ENCODE measurements around the gene SLC35A2. TPM values are rescaled to one million over a fixed set of nuclear protein-coding genes. Genes with fewer than 3 reads are reported as not detected.

The SLC35A2 gene
- total RNA-seq: 10 to 100 TPM; 12.5 to 20.1 TPM

- intact Hi-C loops (cut with DNase I): no loop called here
- peak within 1 kb of the TSS; percentile 25 to 52 for H3K4me3 ChIP-seq
- H3K4me1 ChIP-seq: peaks cover 17% of the 10 kb centered on the region
- no peaks in the 10 kb centered on the region for H3K36me3 ChIP-seq (replicated peaks in 1 of 2; ENCODE audit: insufficient read depth in 1 of 2, low read depth in 2 of 2)
- WGBS, 2 donors: 0% methylated on average over 24 to 42 of the region's 60 CpGs
- peak in 1 of 7 experiments; percentile 1 for TF ChIP-seq CTCF (IDR thresholded peaks at IDR 0.05)
- peak; percentile 28 to 74 (median 73) for TF ChIP-seq POLR2A (IDR thresholded peaks at IDR 0.05)
- H3K9me3 ChIP-seq: no peaks in the 10 kb centered on the region
- H3K27ac ChIP-seq: peak within 1 kb of the TSS; percentile 43 to 91 (median 81)
- DNase-seq (peak; percentile 81 to 86 (median 84)), ATAC-seq (peak; percentile 90)
- no peaks in the 10 kb centered on the region for H3K27me3 ChIP-seq
Measured at GRCh38 chrX:48911412-48912182, at the start of gene SLC35A2. Gene SLC35A2, minus strand, starts transcription at chrX:48911646. Its CDS starts 10 bp downstream, at chrX:48911636.

- intact Hi-C loops (cut with DNase I): no loop called here
- Histone ChIP-seq H3K27me3 (no peaks in the 10 kb centered on the region), H3K9me3 (no peaks in the 10 kb centered on the region), H3K4me3 (no peak overlapping the region), H3K36me3 (replicated peaks in 1 of 2; ENCODE audit: insufficient read depth in 1 of 2, low read depth in 2 of 2) (no peaks in the 10 kb centered on the region), H3K27ac (no peak overlapping the region), H3K4me1 (peaks cover 22% of the 10 kb centered on the region)
- DNase-seq (no peak), ATAC-seq (no peak)
- 74 to 88% methylated on average over 2 of the region's 2 CpGs for WGBS, 2 donors
- TF ChIP-seq CTCF (IDR thresholded peaks at IDR 0.05) (no peak), POLR2A (IDR thresholded peaks at IDR 0.05) (no peak)
Measured at GRCh38 chrX:48960291-48960690, 48.8 kb upstream of the SLC35A2 start.

GRCh38 chrX:48958635-48959094, 47.2 kb upstream of the SLC35A2 start:
- intact Hi-C loops (cut with DNase I): no loop called here
- no peaks in the 10 kb centered on the region for H3K27me3 ChIP-seq
- 0 to 1% methylated on average over 13 to 20 of the region's 21 CpGs for WGBS, 2 donors
- TF ChIP-seq POLR2A (IDR thresholded peaks at IDR 0.05) (no peak), CTCF (IDR thresholded peaks at IDR 0.05) (no peak)
- DNase-seq (peak; percentile 47 to 55 (median 51)), ATAC-seq (peak; percentile 13)
- peaks cover 39% of the 10 kb centered on the region for H3K4me1 ChIP-seq
- H3K36me3 ChIP-seq (replicated peaks in 1 of 2; ENCODE audit: insufficient read depth in 1 of 2, low read depth in 2 of 2): no peaks in the 10 kb centered on the region
- H3K4me3 ChIP-seq: no peak overlapping the region
- H3K27ac ChIP-seq: peak overlapping the region; percentile 67 to 99 (median 86)
- H3K9me3 ChIP-seq: no peaks in the 10 kb centered on the region

- Histone ChIP-seq H3K9me3 (no peaks in the 10 kb centered on the region), H3K27ac (peak overlapping the region; percentile 75 to 99 (median 95)), H3K4me1 (peaks cover 45% of the 10 kb centered on the region), H3K27me3 (no peaks in the 10 kb centered on the region), H3K36me3 (replicated peaks in 1 of 2; ENCODE audit: insufficient read depth in 1 of 2, low read depth in 2 of 2) (no peaks in the 10 kb centered on the region), H3K4me3 (peak overlapping the region in 1 of 2 donors; percentile 6)
- WGBS, 2 donors: 0% methylated on average over 26 to 42 of the region's 66 CpGs
- peak; percentile 57 to 89 (median 85) for TF ChIP-seq POLR2A (IDR thresholded peaks at IDR 0.05)
- TF ChIP-seq CTCF (IDR thresholded peaks at IDR 0.05): peak in 1 of 7 experiments; percentile 18
- peak; percentile 95 to 98 (median 96) for DNase-seq
- peak; percentile 90 for ATAC-seq
- intact Hi-C loops (cut with DNase I): no loop called here
Measured at GRCh38 chrX:48957827-48958634, 46.6 kb upstream of the SLC35A2 start.

Measured in body of pancreas (tissue), 4 donors.